Fibroblast of skin of right biceps (primary cell): ENCODE data around the gene KCNQ1OT1.

Experiments used
- DNase-seq: peaks from one replicate; pipeline ENCODE4 v3.0.0-alpha.2; 2013

Gene KCNQ1OT1

DNA sequence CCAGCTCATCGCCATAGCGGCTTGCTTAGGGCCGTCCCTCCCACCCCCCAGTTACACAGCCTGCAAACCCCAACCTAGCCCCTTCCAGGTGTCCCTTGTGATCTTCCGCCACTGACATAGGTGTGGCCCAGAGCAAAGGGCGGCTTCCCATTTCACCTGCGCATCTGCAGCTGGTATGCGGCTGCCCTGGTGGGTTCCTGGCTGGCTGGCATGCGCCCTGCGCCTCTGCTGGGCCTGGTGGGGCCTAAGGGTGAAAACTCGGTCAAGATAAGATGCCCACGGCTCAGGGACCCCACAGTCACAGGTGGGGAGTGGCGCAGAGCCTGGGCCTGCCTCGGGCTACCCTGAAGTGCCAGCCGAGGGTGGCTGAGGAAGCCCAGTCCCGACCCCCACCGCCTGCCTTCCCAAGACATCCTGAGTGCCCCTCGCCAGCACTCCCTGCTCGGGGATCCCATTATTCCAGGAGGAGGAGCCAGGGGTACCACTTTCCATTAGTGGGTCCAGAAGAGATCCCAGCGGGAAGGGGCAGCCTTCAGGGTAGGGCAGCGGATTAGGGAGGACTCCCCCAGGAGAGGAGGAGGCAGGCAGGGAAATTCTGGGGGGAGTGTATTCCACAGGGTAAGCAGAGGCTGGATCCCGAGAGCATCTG lies 36.9 kb upstream of the KCNQ1OT1 start:
- DNase-seq, result no peak

DNA sequence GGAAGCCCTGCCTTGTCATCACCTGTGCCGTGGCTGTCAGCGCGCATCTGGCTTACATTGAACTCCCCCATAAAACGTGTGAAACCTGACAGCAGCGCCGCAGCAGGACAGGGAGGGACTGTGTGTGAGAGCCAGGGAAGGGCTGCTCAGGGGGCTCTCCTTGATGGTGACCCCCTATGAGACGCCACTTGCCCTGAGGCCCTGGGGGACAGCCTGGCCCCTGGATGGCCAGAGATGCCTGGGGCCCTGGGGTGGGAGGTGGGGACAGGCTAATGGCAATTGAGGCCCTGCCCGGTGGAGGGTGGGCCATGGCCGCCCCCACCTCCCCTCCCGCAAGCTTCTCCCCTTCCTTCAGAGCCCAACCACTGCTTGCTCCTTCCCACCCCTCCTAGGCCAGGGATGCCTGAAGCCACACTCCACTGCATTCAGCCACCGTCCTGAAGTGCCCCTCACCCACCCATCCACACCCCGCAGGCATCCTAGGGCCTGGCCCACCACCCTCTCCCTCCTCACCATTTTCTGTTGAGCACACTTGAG lies 35.3 kb upstream of the KCNQ1OT1 start:
- DNase-seq, result no peak

DNA sequence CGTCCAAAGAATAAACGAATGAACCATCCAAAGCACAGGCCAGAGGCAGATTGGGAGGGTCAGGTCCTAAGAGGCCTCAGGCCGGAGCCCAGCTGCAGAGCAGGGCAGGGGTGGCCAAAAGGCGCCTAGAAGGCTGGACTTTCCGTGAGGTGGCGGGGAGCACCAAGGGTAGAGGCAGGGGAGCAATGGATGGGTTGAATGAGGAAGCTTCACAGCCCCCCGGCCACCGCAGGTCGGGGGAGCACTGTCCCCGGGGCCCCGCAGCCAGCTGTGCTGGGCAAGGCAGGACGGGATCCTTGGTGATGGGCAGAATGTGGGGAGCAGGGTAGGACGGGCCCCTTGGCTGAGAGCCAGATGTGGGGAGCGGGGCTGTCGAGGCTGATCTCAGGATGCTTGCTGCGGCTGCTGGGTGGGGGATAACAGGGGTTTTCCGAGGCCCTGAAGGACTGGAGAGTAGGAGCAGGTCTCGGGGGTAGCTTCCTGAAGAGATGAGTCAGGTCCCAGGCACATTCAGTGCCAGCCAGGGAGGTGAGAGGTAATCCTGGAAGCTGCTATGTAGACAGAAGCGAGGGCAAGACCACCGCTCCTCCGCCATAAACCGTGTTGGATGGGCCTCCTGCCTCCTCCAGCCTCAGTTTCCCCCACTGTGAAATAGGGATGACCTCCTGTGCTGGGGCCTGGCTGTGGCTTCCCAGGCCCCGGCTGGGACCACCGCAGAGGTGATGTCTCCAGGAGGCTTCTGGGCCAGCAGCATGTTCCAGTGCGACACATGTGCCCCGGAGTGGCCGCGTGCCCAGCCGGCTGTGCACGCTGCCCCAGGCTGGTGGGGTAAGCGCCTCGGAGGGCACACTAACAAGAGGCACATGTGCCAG lies 34.6 kb upstream of the KCNQ1OT1 start:
- peak; percentile 12 for DNase-seq

DNA sequence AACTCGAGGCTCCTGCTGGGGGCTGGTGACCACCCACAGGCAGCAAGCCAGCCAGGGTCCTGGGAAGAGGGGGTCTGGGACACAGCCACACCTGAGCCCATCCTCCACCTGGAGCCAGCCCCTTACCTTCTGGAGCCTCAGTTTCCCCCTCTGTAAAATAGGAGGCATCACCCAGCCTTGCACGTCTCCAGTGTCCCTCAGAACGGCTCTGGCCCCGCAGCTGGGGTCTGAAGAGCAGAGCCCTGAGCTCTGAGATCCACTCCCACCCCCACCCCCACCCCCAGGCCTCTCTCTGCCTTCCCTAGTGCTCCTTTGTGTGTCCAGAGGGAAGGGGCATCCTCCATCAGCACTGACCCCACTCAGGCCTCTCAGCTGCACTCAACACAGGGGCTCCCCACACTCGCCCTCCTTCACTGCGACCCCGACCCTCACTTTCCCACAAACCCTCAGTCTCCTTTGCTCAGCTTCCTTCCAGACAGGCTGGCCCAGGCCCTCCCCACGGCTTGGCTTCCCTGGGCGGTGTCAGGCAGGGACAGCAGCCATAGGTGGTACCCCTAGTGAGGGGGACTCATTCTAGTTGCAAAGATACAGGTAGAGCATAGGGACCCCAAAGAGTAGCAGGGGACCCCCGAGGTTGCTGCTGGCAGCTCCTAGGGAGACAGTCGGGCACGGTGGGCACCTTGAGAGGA lies 33.3 kb upstream of the KCNQ1OT1 start:
- no peak for DNase-seq

DNA sequence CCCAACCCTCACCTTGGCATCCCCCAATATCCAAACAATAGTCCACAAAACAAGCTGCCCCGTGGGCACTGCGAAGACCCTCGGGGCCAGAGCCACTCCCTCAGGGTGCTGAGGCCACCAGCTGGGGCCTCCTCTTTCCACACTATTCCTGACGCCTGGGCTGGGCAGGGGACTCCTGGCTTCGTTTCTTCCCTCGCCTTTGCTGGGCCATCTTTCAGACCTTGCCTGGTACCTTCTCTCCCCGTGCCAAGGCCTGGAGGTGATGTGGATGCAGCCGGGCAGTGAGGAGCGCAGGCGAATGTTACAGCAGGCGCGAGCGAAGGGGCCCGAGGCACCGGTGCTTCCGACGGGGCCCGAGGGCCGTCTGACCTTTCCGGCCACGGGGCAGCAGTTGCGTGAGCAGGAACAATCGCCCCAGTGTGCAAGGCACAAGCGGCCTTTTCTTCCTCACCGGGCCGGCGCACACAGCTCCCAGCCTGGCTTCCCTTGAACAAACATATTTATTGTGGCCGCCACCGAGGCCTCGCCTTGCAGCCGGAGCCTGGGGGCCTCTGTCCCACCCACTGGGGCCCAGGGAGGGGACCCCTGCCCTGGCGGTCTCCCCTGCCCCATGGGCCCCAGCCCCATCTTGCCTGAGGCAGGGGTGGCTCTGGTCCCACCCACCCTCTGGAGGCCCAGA lies 32.6 kb upstream of the KCNQ1OT1 start:
- no peak for DNase-seq

DNA sequence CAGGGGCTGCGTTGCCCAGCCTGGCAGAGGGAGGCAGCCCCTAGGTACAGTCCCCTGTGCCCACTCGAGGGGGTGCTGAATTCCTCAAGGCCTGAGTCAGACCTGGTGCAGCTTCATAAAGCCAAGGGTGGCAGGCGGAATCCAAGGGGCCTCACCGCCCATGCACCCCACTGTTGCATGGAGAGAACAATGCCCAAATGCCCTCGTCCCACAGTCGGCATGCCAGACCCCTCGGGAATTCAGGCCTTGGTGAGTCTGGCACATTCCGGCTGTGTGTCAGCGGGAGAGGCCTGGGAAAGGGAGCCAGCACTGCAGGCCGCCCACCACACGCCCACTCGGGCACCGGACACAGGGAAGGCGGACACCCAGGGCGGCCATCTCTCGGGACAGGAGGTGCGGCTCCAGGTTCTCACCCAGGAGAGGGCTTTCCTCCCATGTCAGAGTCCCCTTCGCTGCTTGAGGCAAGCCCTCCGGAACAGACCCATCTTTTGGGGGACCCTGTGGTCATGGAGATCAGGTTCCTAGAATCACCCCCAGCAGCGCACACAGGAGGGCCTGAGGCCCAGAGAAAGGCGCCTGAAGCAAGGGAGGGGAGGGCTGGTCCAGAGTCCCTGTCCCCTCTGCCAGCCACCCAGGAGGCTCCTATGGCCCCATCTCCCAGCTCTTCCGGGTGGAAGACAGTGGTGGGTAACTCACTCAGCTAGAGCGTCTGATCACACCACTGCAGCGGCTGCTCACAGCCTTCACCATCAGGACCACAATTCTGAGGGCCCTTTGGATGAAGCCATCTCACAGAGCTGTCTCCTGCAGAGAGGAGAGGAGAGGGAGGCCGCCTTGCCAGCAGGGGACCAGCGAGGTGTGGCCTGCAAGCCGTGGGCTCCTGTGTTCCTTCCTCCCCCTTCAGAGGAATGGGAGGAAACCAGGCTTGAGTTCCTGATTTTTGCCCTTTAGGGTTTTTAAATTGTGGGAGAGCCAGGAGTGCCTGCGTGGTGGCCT lies 31.6 kb upstream of the KCNQ1OT1 start:
- DNase-seq, result no peak

DNA sequence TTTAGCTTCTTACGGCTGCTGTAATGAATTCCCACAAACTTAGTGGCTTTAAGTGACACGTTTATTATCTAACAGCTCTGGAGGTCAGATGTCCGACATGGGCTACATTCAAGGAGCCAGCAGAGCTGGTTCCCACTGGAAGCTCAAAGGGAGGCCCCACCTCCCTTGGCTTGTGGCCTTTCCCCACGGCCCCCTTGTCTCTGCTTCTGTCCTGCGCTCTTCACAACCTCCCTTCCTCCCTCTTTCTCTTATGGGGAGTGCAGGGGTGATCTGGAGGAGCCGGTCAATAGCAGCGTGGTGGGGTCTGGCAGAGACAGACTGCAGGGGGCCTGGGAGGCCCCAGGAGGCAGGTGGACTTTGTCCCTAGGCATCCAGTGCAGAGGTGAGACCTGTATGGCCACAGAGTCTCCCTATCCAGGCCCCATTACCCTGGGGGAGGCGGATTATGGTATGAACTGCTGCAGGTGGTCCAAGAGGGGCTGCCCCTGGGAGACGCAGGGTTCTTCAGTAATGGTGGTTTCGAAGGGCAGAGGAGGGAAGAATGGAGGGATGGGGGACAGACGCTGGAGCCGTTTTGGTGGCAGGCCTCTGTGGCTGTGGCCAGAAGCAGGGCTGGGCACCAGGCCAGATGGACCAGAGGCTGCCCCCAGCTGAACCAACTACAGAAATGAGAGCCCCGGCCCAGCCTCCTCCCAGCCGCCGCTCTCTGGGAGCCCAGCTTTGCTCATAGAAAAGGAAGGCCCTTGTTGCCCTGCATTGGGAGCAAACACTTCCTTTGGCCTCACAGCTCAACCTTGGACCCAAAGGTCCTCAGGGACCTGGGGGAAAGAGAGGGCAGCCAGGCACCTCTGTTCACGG lies 30.7 kb upstream of the KCNQ1OT1 start:
- no peak for DNase-seq

DNA sequence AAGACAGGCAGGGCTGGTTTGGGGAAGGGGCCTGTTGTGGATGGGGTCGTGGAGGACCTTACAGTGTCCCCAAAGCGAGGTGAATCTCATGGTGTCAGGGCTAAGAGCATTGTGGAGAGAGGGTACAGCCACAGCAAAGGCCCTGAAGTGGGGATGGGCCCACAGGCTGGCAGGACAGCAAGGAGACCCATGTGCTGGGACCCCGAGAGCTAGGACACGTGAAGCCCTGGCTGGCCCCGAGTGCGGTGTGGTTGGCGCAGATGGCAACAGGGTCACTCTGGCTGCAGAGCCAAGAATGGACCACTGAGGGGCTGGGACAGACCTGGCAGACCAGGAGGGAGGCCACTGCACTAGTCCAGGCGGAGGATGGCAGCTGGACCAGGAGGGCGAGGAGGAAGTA lies 30.0 kb upstream of the KCNQ1OT1 start:
- no peak for DNase-seq

DNA sequence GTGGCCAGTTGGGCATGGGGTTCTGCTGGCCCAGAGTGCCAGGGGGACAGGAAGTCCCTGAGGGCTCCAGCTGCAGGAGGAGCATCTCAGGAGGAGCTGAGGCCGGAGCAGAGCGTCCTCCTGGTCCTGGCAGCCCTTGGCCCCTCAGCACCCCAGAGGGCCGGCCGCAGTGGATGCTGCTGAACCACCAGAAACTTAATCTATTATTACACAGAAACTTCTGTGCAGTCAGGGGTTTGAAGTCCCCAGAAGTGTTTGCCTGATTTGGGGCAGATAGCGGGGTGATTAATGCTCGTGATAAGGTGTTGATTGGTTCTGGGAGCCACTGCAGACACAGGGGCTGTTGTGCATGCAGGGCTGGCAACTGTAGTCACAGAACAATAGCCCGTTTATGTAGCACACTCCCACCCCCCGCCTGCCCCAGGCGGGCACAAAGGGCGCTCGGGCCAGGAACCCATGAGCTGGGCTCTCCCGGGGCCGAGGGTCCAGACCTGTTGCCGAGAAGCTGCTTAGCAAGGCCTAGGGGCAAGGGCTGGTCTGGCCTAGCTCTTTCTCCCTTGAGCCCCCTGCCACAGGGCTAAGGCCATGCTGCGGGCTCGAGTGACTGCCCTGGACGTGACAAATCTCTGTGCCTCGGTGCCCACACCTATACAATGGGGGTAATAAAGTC lies 29.0 kb upstream of the KCNQ1OT1 start:
- no peak for DNase-seq

DNA sequence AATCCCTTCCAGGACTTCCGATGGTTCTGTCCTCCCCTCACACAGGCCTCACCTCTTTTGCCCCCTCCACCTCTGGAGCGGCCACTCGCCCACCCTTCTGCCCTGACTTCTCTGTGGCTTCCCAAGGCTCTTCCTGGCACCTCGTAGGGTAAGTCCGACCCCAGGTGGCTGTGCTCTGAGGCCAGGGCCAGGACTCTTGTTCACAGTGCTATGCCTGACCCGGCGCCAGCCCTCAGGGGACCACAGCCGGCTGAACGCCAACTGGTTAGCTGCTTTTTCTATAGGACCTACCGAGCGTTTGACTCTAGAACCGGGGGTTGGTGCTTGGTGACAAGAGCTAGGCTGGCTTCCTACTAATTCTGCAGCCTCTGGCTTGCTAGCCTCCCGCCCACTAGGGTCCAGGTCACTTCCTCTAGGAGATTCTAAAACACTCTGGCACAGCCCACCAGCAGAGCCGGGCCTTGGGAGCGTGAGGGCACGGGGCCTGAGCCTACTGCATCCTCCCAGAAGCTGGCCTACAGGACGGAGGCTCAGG lies 28.4 kb upstream of the KCNQ1OT1 start:
- DNase-seq, result no peak

DNA sequence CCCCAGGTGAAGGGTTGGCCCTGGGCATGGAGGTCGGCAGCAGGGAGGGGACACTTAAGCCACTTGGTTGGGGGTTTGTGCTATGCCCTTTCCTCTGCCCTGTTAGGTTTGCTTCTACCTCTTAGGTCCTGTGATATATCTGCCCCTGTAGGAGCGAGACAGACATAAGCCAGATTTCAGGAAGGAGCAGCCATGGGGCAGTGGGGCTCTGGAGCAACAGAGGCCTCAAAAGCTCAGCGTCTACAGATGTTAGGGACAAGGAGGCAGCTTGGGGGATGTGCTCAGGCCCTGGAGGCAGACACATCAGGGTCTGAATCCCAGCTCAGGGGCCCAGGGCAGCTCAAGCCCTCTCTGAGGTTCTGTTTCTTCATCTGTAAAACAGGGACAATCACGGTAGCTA lies 27.2 kb upstream of the KCNQ1OT1 start:
- DNase-seq, result no peak

DNA sequence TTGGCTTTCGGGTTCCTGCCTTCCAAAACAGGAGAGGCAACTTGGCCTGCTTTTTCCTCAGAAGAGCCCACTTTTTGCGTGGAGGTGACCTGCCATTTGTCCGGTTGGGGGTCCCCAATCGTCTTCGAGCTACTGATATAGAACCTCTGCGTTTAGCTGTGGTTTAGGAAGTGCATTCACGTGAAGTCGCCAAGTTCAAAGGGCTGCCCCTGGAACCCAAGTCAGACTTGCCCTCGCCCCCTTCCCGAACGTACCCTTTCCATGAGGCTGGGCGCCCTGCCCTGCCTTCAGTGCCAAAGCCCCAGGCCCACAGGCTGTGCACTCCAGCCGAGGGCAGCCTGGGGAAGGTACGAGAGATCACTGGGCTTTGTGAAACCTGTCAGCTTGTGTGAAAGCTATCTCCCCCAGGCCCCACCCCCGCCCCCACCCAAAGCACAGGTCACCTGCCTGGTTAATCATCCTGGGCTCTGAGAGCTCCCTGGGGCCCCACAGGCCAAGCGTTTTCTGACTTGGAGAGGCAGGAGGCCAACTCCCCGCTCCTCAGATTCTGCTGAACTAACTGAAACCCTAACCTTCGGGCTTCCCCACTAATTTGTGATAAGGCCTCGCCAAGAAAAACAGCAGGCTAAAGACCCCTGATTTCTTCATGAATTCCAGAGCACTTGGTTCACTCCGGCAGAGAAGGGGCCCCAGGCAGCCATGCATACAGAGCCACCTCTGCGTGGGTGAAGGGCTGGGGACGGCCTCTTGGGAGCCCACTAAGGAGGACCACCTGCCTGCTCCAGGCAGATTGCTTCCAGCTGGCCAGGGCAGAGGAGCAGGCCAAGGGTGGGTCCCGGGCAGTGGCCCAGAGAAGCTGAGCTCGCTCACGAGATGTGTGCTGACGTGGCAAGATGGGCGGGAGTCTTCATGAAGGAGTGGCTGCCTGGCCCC lies 25.8 kb upstream of the KCNQ1OT1 start:
- DNase-seq, result peak; percentile 53

DNA sequence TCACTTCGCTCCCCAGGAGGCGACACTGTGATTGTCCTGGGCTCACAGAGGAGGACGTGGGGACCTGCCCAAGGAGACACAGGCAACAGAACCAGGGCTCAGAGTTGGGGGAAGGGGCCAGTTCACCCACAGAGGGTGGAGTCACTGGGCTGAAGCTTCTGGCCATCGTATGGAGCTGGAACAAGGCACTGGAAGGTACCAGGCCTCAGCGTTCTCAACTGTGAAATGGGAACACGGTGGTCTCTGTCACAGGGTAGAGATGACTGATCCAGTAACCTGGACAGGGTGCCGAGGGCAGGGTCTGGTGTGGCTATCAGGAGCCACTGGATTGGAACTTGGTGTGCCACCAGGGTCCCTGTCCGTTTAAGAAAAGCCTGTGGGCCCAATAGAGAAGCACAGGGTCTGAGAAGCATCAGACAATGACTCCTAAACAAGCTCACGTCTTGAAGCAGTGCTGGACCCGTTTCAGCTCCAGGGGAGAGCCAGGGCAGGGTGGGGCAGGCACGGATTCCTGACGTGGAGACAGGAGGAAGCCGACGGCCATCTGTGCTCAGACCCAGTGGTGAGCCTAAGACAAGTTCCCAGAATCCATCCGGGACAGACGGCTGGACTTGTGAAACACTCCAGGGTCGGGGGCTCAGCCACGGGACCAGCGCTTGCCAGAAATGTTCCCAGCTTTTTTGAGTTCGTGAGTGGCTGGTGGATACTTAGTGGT lies 25.0 kb upstream of the KCNQ1OT1 start:
- DNase-seq, result peak; percentile 21

DNA sequence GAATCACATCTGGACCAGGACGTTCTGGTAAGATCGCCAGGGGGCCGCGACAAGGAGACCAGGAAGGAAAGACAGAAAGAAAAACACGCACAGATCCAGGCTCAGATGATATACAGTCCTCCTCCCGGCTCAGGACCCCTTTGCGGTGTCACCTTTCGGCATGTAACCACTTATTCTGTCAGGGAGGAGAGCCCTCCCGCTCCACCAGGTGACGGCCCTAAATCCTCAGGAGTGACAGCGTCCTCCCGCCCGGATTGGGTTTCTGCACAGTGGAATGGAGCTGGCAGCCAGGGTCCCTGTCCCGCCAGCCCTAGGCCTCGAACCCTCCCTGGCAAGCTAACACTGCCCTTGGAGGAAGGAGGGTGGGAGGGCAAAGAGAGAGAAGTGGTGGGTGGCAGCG lies 24.3 kb upstream of the KCNQ1OT1 start:
- no peak for DNase-seq

DNA sequence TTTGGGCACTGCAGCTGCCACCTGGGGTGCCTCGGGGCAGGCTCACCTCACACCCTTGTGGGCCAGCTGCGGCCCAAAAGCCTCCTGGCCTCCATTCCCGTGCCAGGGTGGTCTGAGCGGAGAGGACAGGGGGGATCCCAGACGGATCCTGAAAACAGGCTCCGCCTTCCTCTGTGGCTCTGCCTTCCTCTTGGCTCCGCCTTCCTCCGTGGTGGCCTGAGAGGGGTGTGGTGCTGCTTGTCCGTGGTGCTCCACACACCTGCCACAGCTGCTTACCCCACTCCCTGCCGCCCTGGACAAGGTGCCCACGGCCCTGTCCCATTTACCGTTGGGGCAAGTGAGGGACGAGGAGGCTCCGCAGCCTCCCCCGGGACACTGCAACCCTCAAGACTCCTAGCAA lies 23.2 kb upstream of the KCNQ1OT1 start:
- DNase-seq, result no peak

DNA sequence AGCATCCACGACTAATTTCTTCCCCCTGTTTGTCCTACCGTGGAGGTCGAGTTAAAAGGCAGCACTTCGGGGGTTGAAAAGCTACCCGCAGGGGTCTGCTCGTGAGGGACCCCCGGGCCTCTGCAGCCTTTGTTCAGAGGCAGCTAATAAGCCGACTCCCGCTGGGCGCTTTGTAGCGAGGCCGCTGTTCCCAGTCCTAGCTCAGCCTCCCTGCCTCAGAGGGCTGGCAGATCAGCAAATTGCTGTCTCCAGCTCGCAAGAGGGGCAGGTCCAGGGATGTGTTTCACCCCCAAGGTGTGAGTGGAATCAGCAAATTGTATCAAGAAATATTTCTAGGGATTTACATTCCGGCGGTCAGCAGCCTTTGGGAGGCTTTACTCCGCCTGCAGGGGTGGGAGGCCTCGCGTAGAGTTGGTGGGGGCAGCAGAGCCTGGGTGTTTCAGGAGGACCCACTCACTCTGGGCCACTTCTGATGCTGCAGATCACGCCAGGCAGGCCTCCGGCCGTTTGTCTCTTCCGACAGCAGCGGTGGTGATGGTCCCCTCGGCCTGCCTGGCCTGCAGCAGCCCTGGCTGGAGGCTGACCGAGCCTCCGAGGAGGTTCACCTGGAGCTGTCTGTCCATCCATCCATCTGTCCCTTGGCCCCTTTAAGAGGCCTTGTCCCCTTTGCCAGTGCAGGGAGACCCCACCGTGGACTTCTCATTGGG lies 21.6 kb upstream of the KCNQ1OT1 start:
- DNase-seq, result no peak

DNA sequence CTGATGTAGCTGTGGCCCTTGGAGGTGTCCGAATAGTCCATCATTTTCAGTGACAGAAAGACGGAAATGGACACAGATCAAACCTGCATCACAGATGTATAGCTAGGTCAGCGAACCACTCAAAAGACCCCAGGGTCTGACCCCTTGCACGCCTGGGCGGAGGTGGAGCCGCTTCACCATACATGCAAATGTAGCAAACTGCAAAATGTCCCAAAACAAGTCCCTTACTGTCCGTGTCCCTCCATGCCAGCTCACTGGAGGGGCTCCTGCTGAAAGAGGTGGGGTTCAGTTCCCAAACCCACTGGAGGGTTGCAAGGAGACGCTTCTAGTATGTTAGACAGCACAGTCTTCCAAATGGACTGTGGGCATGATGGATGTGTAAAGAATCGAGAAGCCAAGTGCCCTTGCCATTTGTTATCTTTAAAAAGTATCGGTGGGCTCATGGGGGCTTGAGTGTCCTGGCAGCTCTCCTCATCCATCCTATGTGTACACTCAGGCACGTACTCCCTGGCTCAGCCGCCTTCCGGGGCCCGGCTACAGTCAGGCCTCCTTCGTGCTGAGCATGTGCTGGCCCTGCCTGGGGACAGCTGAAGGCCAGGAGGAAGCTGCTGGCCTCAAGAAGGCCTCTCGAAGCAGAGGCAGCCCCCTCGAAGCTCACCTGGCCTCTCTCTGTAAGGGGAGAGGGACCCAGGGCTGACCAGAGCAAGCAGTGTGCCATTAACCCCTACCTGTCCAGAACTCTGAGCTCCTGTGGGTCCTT lies 20.2 kb upstream of the KCNQ1OT1 start:
- no peak for DNase-seq
